IPS-18a (cell line): ENCODE measurements around the gene GPX8.

Source experiments
- H3K27ac ChIP-seq: one replicate; pipeline ENCODE4 v1.5.1; 2013; ENCODE audit warnings: low read length
- H3K27me3 ChIP-seq: one replicate; pipeline ENCODE4 v1.6.1; 2013; ENCODE audit warnings: mild to moderate bottlenecking, low read length; ENCODE audit not compliant: control insufficient read depth, insufficient read depth
- H3K36me3 ChIP-seq: one replicate; pipeline ENCODE4 v1.6.1; 2013; ENCODE audit warnings: low read depth, low read length; ENCODE audit not compliant: control insufficient read depth
- H3K4me1 ChIP-seq: one replicate; pipeline ENCODE4 v1.6.1; 2013; ENCODE audit warnings: low read depth, low read length; ENCODE audit not compliant: control insufficient read depth
- H3K4me3 ChIP-seq: one replicate; pipeline ENCODE4 v1.5.1; 2013; ENCODE audit warnings: low read length
- H3K9ac ChIP-seq: one replicate; pipeline ENCODE4 v1.6.1; 2013; ENCODE audit warnings: mild to moderate bottlenecking, low read length, moderate library complexity
- H3K9me3 ChIP-seq: one replicate; pipeline ENCODE4 v1.6.1; 2013; ENCODE audit warnings: low read depth, low read length; ENCODE audit not compliant: control insufficient read depth

The GPX8 gene

GRCh38 chr5:55159763-55160492 is at the start of gene GPX8:
TSS of gene GPX8 (plus strand) at chr5:55160171. CDS start at chr5:55160193, 22 bp downstream.
- H3K27ac ChIP-seq: peak within 1 kb of the TSS; percentile 86
- H3K9ac ChIP-seq: peak within 1 kb of the TSS; percentile 94
- H3K9me3 ChIP-seq: no peaks in the 10 kb centered on the region
- peak within 1 kb of the TSS; percentile 85 for H3K4me3 ChIP-seq
- peaks cover 15% of the 10 kb centered on the region for H3K36me3 ChIP-seq
- H3K4me1 ChIP-seq: no peaks in the 10 kb centered on the region
- no peaks in the 10 kb centered on the region for H3K27me3 ChIP-seq

DNA sequence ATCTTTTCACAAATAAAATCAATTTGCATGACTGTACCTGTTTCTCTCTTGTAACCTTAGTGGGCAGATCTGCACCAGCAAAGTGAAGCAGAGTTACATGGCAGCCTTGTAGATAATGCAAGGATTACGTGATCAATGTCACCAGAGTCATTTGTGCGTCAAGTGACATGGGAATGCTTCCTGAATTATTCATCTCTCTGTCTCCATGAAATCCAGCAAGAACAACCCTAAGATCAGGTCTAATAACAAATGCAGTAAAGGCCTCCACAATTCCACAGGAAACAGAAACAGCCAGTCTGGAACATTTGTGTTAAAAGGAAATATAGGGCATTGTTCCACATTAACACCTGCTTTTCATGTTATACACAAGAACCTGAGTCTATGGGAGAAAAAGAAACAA is 49.8 kb upstream of the GPX8 start:
- Histone ChIP-seq H3K27ac (no peak overlapping the region), H3K4me3 (no peak overlapping the region), H3K27me3 (no peaks in the 10 kb centered on the region), H3K4me1 (peaks cover 8% of the 10 kb centered on the region), H3K36me3 (no peaks in the 10 kb centered on the region), H3K9me3 (no peaks in the 10 kb centered on the region), H3K9ac (no peak overlapping the region)

DNA sequence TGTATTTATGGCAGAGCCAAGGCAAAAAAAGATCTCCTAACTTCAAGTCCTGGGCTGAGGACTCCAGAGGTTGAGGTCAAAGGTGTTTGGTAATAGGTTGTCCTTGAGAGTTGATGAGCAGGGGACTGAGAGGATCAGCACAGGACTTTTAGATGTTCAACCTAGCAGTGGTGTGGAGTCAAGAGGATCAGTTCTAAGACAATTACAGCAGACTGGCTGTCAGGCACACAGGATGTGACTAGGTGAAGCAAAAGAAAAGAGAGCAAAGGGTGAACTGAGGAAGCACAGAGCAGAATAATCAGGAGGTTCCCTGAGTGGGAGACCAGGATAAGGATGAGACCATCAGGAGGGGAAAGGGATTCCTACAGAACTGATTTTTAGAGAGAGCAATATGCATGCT is 46.6 kb upstream of the GPX8 start:
- H3K27ac ChIP-seq: no peak overlapping the region
- H3K4me3 ChIP-seq: no peak overlapping the region
- no peaks in the 10 kb centered on the region for H3K27me3 ChIP-seq
- H3K9me3 ChIP-seq: no peaks in the 10 kb centered on the region
- no peak overlapping the region for H3K9ac ChIP-seq
- H3K4me1 ChIP-seq: peaks cover 8% of the 10 kb centered on the region
- H3K36me3 ChIP-seq: no peaks in the 10 kb centered on the region

DNA sequence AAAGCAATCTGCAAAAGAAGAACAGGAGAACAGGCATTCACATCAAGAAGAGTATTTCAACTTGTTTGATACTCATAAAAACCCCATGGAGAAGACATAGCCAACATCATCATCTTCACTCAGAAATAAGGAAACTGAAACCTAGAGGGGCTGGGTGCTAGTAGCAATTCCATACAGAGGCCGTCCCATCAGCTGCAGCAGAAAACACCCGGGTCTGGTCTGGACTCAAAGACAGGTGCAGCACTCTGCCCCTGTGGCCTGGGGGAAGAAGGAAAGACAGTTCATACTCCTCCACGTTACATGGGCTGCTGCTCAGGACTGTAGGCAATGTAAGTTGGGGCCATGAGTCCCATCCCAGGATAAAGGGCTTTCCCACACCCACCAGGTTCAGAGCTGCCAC is 45.9 kb upstream of the GPX8 start:
- Histone ChIP-seq H3K9me3 (no peaks in the 10 kb centered on the region), H3K27me3 (no peaks in the 10 kb centered on the region), H3K4me3 (no peak overlapping the region), H3K9ac (no peak overlapping the region), H3K36me3 (no peaks in the 10 kb centered on the region), H3K27ac (no peak overlapping the region), H3K4me1 (peaks cover 8% of the 10 kb centered on the region)

GRCh38 chr5:55123365-55123764 is 36.6 kb upstream of the GPX8 start:
- Histone ChIP-seq H3K9ac (no peak overlapping the region), H3K4me3 (no peak overlapping the region), H3K27ac (no peak overlapping the region), H3K9me3 (no peaks in the 10 kb centered on the region), H3K27me3 (no peaks in the 10 kb centered on the region), H3K4me1 (no peaks in the 10 kb centered on the region), H3K36me3 (no peaks in the 10 kb centered on the region)

- Histone ChIP-seq H3K9ac (no peak overlapping the region), H3K9me3 (peaks cover 5% of the 10 kb centered on the region), H3K36me3 (no peaks in the 10 kb centered on the region), H3K4me1 (no peaks in the 10 kb centered on the region), H3K27ac (no peak overlapping the region), H3K27me3 (no peaks in the 10 kb centered on the region), H3K4me3 (no peak overlapping the region)
These were observed 25.8 kb upstream of the GPX8 start for GRCh38 chr5:55134053-55134722.

GRCh38 chr5:55136521-55136920 is 23.4 kb upstream of the GPX8 start:
- Histone ChIP-seq H3K9ac (no peak overlapping the region), H3K27me3 (no peaks in the 10 kb centered on the region), H3K4me3 (no peak overlapping the region), H3K4me1 (no peaks in the 10 kb centered on the region), H3K36me3 (no peaks in the 10 kb centered on the region), H3K27ac (no peak overlapping the region), H3K9me3 (no peaks in the 10 kb centered on the region)

- Histone ChIP-seq H3K4me3 (no peak overlapping the region), H3K27ac (no peak overlapping the region), H3K36me3 (no peaks in the 10 kb centered on the region), H3K27me3 (no peaks in the 10 kb centered on the region), H3K9me3 (no peaks in the 10 kb centered on the region), H3K9ac (no peak overlapping the region), H3K4me1 (no peaks in the 10 kb centered on the region)
These were observed 18.9 kb upstream of the GPX8 start for GRCh38 chr5:55140908-55141665.

DNA sequence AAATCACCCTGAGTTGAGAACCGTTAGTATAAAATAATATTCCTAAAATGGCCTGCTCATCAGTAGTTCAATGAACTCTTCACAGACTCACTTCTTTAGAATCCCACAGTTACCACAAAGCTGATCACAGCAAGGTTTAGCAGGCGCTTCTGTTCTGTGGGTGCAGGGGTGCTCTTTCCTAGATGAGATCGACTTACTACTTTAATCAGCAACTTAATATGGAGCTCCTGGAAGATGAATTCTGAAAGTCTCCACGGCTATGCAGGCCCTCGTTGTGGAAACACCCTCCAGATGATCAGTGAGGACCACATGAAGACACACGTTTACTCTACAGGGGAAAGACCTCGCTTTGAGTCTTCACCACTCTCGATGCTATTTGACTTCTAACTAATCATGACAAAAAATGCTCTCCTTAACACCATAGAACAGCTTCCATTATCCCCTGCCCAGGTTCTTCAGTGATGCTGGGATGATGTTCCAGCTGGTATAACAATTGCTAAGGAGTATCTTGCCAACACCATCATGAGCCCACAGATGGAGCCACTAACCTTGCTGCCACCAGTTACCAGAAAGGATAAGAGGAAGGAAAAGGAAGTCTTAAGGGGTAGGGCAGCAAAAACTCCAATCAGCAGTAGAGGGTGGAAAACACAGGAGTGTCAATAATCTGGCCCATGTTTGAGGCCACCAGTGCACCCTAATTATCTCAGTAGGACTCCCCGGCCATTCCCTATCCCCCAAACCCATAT is 17.9 kb upstream of the GPX8 start:
- Histone ChIP-seq H3K9ac (no peak overlapping the region), H3K27me3 (no peaks in the 10 kb centered on the region), H3K27ac (no peak overlapping the region), H3K4me1 (no peaks in the 10 kb centered on the region), H3K36me3 (no peaks in the 10 kb centered on the region), H3K4me3 (no peak overlapping the region), H3K9me3 (no peaks in the 10 kb centered on the region)

- H3K27ac ChIP-seq: no peak overlapping the region
- no peaks in the 10 kb centered on the region for H3K36me3 ChIP-seq
- H3K27me3 ChIP-seq: no peaks in the 10 kb centered on the region
- H3K9me3 ChIP-seq: no peaks in the 10 kb centered on the region
- H3K4me3 ChIP-seq: no peak overlapping the region
- H3K9ac ChIP-seq: no peak overlapping the region
- no peaks in the 10 kb centered on the region for H3K4me1 ChIP-seq
These were observed 16.3 kb upstream of the GPX8 start for GRCh38 chr5:55143624-55144023.

DNA sequence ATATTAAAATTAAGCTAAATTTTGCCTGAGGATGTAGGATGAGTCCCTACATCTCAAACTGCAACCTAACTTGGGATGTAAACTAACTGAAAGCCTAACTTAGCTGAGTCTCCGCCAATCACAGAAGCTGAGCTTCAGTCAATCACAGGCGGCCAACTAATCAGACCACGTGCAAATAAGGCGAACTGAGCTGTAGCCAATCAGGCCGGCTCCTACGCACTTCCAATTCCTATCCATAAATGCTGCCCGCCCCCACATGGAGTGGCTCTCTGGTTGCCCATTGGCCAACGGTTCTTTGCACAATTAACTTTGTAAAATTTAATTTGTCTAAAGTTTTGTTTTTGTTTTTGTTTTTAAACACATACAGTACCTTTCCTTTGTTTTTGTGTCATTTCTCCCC is 13.9 kb upstream of the GPX8 start:
- H3K9me3 ChIP-seq: no peaks in the 10 kb centered on the region
- no peak overlapping the region for H3K27ac ChIP-seq
- no peaks in the 10 kb centered on the region for H3K27me3 ChIP-seq
- H3K4me1 ChIP-seq: no peaks in the 10 kb centered on the region
- H3K36me3 ChIP-seq: no peaks in the 10 kb centered on the region
- no peak overlapping the region for H3K4me3 ChIP-seq
- H3K9ac ChIP-seq: no peak overlapping the region
